ENCODE data around the gene DHX8. TPM values are rescaled to one million over a fixed set of nuclear protein-coding genes. Genes with fewer than 3 reads are reported as not detected.
"Not testable (repeated sequence)": the region's sequence is repeated elsewhere in the genome, so short reads cannot be mapped to it uniquely, and the experiment has no call there.

Gene DHX8
- polyA plus RNA-seq, 1 experiment: 42.7 TPM

GRCh38 chr17:43448720-43449469, 34.9 kb upstream of the DHX8 start:
- H3K27me3 ChIP-seq (ENCODE audit: control insufficient read depth, insufficient read depth, low read length): no peaks in the 10 kb centered on the region
- ChIA-PET POLR2A (no interaction called here), CTCF (no interaction called here)
- TF ChIP-seq CTCF (IDR thresholded peaks at IDR 0.05; ENCODE audit: insufficient read depth, low read depth, low read length): no peak
- H3K36me3 ChIP-seq (ENCODE audit: control insufficient read depth, insufficient read depth, low read length): no peaks in the 10 kb centered on the region
- no peak for DNase-seq (ENCODE audit: low read depth)
- H3K4me3 ChIP-seq (ENCODE audit: low read depth, low read length): no peak overlapping the region

- DNase-seq (ENCODE audit: low read depth): no peak
- ChIA-PET CTCF (interaction anchor here (0.6 kb wide), 2 partner anchors 9 to 56 kb away, joined by 3 to 5 read pairs; no protein-coding TSS in a partner anchor), POLR2A (no interaction called here)
- H3K4me3 ChIP-seq (ENCODE audit: low read depth, low read length): no peak overlapping the region
- no peak for TF ChIP-seq CTCF (IDR thresholded peaks at IDR 0.05; ENCODE audit: insufficient read depth, low read depth, low read length)
- H3K27me3 ChIP-seq (ENCODE audit: control insufficient read depth, insufficient read depth, low read length): no peaks in the 10 kb centered on the region
- no peaks in the 10 kb centered on the region for H3K36me3 ChIP-seq (ENCODE audit: control insufficient read depth, insufficient read depth, low read length)
These were observed 34.1 kb upstream of the DHX8 start for GRCh38 chr17:43449470-43450248.

- H3K27me3 ChIP-seq (ENCODE audit: control insufficient read depth, insufficient read depth, low read length); CTCF ChIA-PET; DNase-seq (ENCODE audit: low read depth); POLR2A ChIA-PET; H3K36me3 ChIP-seq (ENCODE audit: control insufficient read depth, insufficient read depth, low read length); H3K4me3 ChIP-seq (ENCODE audit: low read depth, low read length): not testable (repeated sequence)
These were observed 33.0 kb upstream of the DHX8 start for GRCh38 chr17:43450791-43451190.

GRCh38 chr17:43451741-43452140, 32.0 kb upstream of the DHX8 start:
- POLR2A ChIA-PET; H3K36me3 ChIP-seq (ENCODE audit: control insufficient read depth, insufficient read depth, low read length); CTCF ChIA-PET; DNase-seq (ENCODE audit: low read depth); H3K4me3 ChIP-seq (ENCODE audit: low read depth, low read length); H3K27me3 ChIP-seq (ENCODE audit: control insufficient read depth, insufficient read depth, low read length): not testable (repeated sequence)

GRCh38 chr17:43453331-43453812, 30.4 kb upstream of the DHX8 start:
- POLR2A ChIA-PET: no interaction called here
- no peaks in the 10 kb centered on the region for H3K27me3 ChIP-seq (ENCODE audit: control insufficient read depth, insufficient read depth, low read length)
- TF ChIP-seq CTCF (IDR thresholded peaks at IDR 0.05; ENCODE audit: insufficient read depth, low read depth, low read length): no peak
- no peaks in the 10 kb centered on the region for H3K36me3 ChIP-seq (ENCODE audit: control insufficient read depth, insufficient read depth, low read length)
- CTCF ChIA-PET: interaction anchor here (1.0 kb wide), 1 partner anchor 60 kb away, joined by 4 read pairs; no protein-coding TSS in a partner anchor
- DNase-seq (ENCODE audit: low read depth): no peak
- no peak overlapping the region for H3K4me3 ChIP-seq (ENCODE audit: low read depth, low read length)

DNA sequence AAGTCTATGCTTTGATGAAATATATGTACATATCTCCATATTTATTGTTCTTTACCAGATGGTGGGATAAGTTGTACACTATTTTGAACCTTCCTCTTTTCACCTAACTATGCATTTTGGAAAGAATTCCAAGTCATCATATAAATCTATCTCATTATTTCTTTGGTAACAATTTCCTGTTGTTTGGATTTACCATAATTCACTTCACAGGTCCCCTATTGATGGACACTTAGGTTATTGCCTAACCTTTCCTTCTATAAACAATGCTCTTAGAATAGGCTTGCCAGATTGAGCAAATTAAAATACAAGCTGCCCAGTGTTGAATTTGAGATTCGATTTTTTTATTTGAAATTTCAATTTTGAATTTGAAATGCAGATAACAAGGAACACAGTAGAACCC, 28.9 kb upstream of the DHX8 start:
- Histone ChIP-seq H3K36me3 (ENCODE audit: control insufficient read depth, insufficient read depth, low read length) (no peaks in the 10 kb centered on the region), H3K4me3 (ENCODE audit: low read depth, low read length) (no peak overlapping the region), H3K27me3 (ENCODE audit: control insufficient read depth, insufficient read depth, low read length) (no peaks in the 10 kb centered on the region)
- CTCF ChIA-PET: interaction anchor here (0.7 kb wide), 2 partner anchors 23 to 121 kb away, joined by 3 to 7 read pairs; no protein-coding TSS in a partner anchor
- no peak for DNase-seq (ENCODE audit: low read depth)
- no peak for TF ChIP-seq CTCF (IDR thresholded peaks at IDR 0.05; ENCODE audit: insufficient read depth, low read depth, low read length)
- POLR2A ChIA-PET: no interaction called here
